Activated CD8-positive, alpha-beta T cell treated with anti-CD3 and anti-CD28 coated beads, Interleukin-2, amount 10 ng/mL, durations not matched to agents 7 days and 5 days (primary cell): ENCODE results near the gene ALPP. TPM values are rescaled to one million over a fixed set of nuclear protein-coding genes. Genes with fewer than 3 reads are reported as not detected.
A peak's percentile ranks its signal among the peaks of the same experiment; 100 is the strongest.

Experiments
- ATAC-seq: fragments of 150-1000 bp; cut with Tn5 transposase; one replicate; pipeline ENCODE4 v1.10.0; 2021; ENCODE audit warnings: moderate library complexity
- CTCF ChIA-PET: fragments of 350-600 bp; sonication (Branson Sonifier 250); formaldehyde crosslinking; loops from one replicate; lab custom pipeline; 2021; ENCODE audit warnings: antibody characterized with exemption; lab: Charles Lee
- POLR2A ChIA-PET: fragments of 350-600 bp; sonication (Branson Sonifier 250); formaldehyde crosslinking; loops from one replicate; lab custom pipeline; 2021; ENCODE audit warnings: antibody characterized with exemption; lab: Charles Lee
- DNase-seq: peaks from one replicate; pipeline ENCODE4 v3.0.0-alpha.2; 2020
- H3K27ac Mint-ChIP-seq: one replicate; pipeline ENCODE4 v1.8.0; 2021; ENCODE audit warnings: mild to moderate bottlenecking, mixed read lengths
- H3K27me3 Mint-ChIP-seq: one replicate; pipeline ENCODE4 v1.8.0; 2021; ENCODE audit warnings: low read depth, mixed read lengths
- H3K36me3 Mint-ChIP-seq: one replicate; pipeline ENCODE4 v1.8.0; 2021; ENCODE audit warnings: low read depth, mixed read lengths
- H3K4me1 Mint-ChIP-seq: one replicate; pipeline ENCODE4 v1.8.0; 2021; ENCODE audit warnings: low read depth, mixed read lengths
- H3K4me3 Mint-ChIP-seq: one replicate; pipeline ENCODE4 v1.8.0; 2021; ENCODE audit warnings: mild to moderate bottlenecking, mixed read lengths
- H3K9me3 Mint-ChIP-seq: one replicate; pipeline ENCODE4 v1.8.0; 2022; ENCODE audit warnings: mixed read lengths; ENCODE audit not compliant: insufficient read depth
- total RNA-seq, 2 experiments: library from RNA; stranded (reverse); gene quantifications; one replicate each; pipeline ENCODE4 v1.2.3, GENCODE V29; 2021

The ALPP gene
- total RNA-seq, 2 experiments from 2014 or later = not detected

GRCh38 chr2:232342635-232343565, 35.7 kb upstream of the ALPP start:
- H3K9me3 Mint-ChIP-seq = no peaks in the 10 kb centered on the region
- POLR2A ChIA-PET = interaction anchor here (0.5 kb wide), 1 partner anchor 909 kb away, joined by 3 read pairs; no protein-coding TSS in a partner anchor
- H3K36me3 Mint-ChIP-seq = no peaks in the 10 kb centered on the region
- peaks cover 2% of the 10 kb centered on the region for H3K4me1 Mint-ChIP-seq
- ATAC-seq = no peak
- DNase-seq = no peak
- peaks cover 6% of the 10 kb centered on the region for H3K27me3 Mint-ChIP-seq
- H3K4me3 Mint-ChIP-seq = no peak overlapping the region
- no peak overlapping the region for H3K27ac Mint-ChIP-seq
- CTCF ChIA-PET = interaction anchor here (0.8 kb wide), 1 partner anchor 104 kb away, joined by 3 read pairs; no protein-coding TSS in a partner anchor

GRCh38 chr2:232343821-232344220, 34.7 kb upstream of the ALPP start:
- CTCF ChIA-PET = interaction anchor here (0.8 kb wide), 1 partner anchor 103 kb away, joined by 3 read pairs; no protein-coding TSS in a partner anchor
- DNase-seq (no peak), ATAC-seq (no peak)
- no peak overlapping the region for H3K27ac Mint-ChIP-seq
- H3K27me3 Mint-ChIP-seq = peaks cover 6% of the 10 kb centered on the region
- peaks cover 2% of the 10 kb centered on the region for H3K4me1 Mint-ChIP-seq
- POLR2A ChIA-PET = no interaction called here
- no peak overlapping the region for H3K4me3 Mint-ChIP-seq
- H3K9me3 Mint-ChIP-seq = no peaks in the 10 kb centered on the region
- H3K36me3 Mint-ChIP-seq = no peaks in the 10 kb centered on the region

DNA sequence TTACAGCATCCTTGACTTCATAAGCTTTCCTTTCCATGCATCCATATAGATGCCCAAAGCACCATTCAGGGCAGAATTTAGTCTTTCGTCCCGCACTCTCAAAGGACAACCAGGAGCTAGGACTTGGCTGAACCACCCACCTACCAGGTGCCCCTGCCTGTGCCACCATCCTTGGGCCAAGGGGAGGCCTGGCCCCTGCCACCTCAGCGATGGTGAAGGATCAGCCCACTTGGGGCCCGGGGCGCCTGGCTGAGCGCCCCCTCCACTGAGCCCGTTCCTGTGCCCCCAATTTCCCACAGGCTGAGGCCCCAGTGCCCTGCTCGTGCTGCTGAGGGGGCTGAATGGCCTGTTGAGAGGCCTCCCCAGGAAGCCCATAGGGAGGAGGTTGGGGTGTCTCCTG, 33.3 kb upstream of the ALPP start:
- ChIA-PET POLR2A (no interaction called here), CTCF (interaction anchor here (1.0 to 1.1 kb wide), 2 partner anchors 416 to 446 kb away, joined by 3 read pairs; no protein-coding TSS in a partner anchor)
- no peaks in the 10 kb centered on the region for H3K9me3 Mint-ChIP-seq
- no peak for DNase-seq
- no peak overlapping the region for H3K4me3 Mint-ChIP-seq
- no peaks in the 10 kb centered on the region for H3K36me3 Mint-ChIP-seq
- H3K27ac Mint-ChIP-seq = no peak overlapping the region
- no peak for ATAC-seq
- peaks cover 6% of the 10 kb centered on the region for H3K4me1 Mint-ChIP-seq
- peaks cover 10% of the 10 kb centered on the region for H3K27me3 Mint-ChIP-seq

DNA sequence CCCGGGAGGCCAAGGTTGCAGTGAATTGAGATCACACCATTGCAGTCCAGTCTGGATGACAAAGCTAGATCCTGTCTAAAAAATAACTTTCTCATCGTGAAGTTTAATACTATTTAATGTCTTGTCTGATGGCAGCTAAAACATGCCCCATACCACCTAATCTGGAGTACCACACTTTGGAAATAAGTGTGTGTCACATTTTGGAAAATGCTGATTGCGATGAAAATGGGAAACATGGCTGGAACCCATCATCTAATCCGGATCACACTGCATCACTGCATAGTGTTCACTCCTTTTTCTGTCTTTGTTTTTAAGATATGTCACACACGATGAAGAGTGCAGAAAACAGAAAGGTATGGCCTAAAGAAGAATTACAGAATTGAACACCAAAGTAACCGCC, 31.2 kb upstream of the ALPP start:
- Mint-ChIP-seq H3K36me3 (no peaks in the 10 kb centered on the region), H3K4me1 (peaks cover 6% of the 10 kb centered on the region), H3K4me3 (no peak overlapping the region), H3K27me3 (peaks cover 19% of the 10 kb centered on the region), H3K9me3 (no peaks in the 10 kb centered on the region), H3K27ac (no peak overlapping the region)
- ChIA-PET POLR2A (no interaction called here), CTCF (no interaction called here)
- no peak for ATAC-seq
- no peak for DNase-seq

DNA sequence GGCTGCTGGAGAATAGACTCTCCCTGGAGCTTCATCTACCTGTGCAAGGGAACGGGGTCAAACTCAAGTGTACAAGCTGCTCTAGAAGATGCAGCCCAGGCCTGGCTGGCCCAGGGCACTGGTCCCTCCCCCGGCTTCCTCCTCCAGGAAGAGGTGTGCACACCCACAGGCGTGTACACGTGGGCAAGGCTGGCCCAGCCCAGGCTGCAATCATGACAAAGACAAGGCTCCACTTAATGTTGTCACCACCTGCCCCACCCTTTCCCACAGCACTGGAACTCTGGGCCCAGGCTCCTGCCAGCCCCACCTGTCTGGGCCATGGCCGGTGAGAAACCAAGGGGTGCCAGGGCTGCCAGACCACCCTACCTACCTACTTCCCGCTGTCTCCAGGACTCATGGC, 29.6 kb upstream of the ALPP start:
- ChIA-PET CTCF (interaction anchor here (1.2 kb wide), 1 partner anchor 91 kb away, joined by 3 read pairs; no protein-coding TSS in a partner anchor), POLR2A (no interaction called here)
- ATAC-seq = peak; percentile 70
- peaks cover 6% of the 10 kb centered on the region for H3K4me1 Mint-ChIP-seq
- H3K27me3 Mint-ChIP-seq = peaks cover 26% of the 10 kb centered on the region
- no peak overlapping the region for H3K27ac Mint-ChIP-seq
- no peak overlapping the region for H3K4me3 Mint-ChIP-seq
- no peaks in the 10 kb centered on the region for H3K9me3 Mint-ChIP-seq
- H3K36me3 Mint-ChIP-seq = no peaks in the 10 kb centered on the region
- peak; percentile 47 for DNase-seq

GRCh38 chr2:232349546-232349945, 29.0 kb upstream of the ALPP start:
- Mint-ChIP-seq H3K4me3 (no peak overlapping the region), H3K9me3 (no peaks in the 10 kb centered on the region), H3K27ac (no peak overlapping the region), H3K4me1 (peaks cover 6% of the 10 kb centered on the region), H3K27me3 (peaks cover 26% of the 10 kb centered on the region), H3K36me3 (no peaks in the 10 kb centered on the region)
- ChIA-PET CTCF (interaction anchor here (1.2 kb wide), 1 partner anchor 90 kb away, joined by 3 read pairs; no protein-coding TSS in a partner anchor), POLR2A (no interaction called here)
- DNase-seq = no peak
- ATAC-seq = no peak

GRCh38 chr2:232349946-232350635, 28.5 kb upstream of the ALPP start:
- ChIA-PET POLR2A (no interaction called here), CTCF (interaction anchor here (1.2 kb wide), 1 partner anchor 89 kb away, joined by 3 read pairs; no protein-coding TSS in a partner anchor)
- Mint-ChIP-seq H3K27me3 (peaks cover 23% of the 10 kb centered on the region), H3K9me3 (no peaks in the 10 kb centered on the region), H3K27ac (no peak overlapping the region), H3K4me1 (peaks cover 6% of the 10 kb centered on the region), H3K36me3 (no peaks in the 10 kb centered on the region), H3K4me3 (no peak overlapping the region)
- ATAC-seq (no peak), DNase-seq (no peak)

DNA sequence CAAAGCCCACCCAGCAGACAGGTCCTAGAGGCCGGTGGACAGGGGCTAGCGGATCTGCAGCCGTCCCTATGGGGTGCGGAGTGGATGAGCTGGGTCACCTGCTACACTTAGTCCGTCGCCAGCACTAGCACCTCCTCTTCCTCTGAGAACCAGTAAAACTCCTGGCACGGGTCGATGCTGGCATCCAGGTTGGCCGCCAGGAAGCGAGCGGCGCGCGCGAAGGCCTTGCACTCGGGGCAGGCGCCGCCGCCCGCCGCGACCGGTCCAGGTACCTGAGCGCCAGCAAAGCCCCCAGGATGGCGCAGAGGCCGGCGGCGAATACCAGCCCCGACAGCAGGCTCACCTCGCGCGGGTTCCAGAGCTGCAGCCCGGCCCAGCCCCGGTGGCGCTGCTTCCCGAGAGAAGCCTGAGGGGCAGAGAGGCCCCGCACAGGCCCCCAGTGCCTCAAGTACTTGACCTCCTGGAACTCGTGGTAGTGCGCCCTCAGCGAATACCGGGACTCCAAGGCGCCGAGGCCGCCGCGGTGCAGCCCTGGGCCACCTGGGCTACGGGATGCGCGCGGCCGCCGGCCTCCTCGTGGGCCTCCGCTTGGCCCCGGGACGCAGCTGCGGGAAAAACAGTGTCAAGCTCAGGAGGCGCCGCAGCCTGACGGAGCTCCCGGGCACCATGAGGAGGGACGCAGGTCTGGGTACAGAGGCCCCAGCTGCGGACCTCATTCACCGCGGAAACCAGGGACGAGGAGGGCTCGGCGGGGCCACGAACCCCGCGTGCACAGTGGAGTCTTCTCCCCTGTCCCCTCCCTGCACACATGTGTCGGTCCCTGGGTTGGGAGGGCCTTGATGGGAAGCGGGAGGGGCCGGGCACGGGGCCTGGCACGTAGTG, 27.5 kb upstream of the ALPP start:
- Mint-ChIP-seq H3K4me3 (no peak overlapping the region), H3K36me3 (no peaks in the 10 kb centered on the region), H3K27ac (no peak overlapping the region), H3K27me3 (peaks cover 23% of the 10 kb centered on the region), H3K9me3 (no peaks in the 10 kb centered on the region), H3K4me1 (peaks cover 6% of the 10 kb centered on the region)
- CTCF ChIA-PET = no interaction called here
- POLR2A ChIA-PET = no interaction called here
- ATAC-seq (no peak), DNase-seq (no peak)

- no peaks in the 10 kb centered on the region for H3K9me3 Mint-ChIP-seq
- no peak overlapping the region for H3K4me3 Mint-ChIP-seq
- H3K27ac Mint-ChIP-seq = no peak overlapping the region
- no peaks in the 10 kb centered on the region for H3K36me3 Mint-ChIP-seq
- peaks cover 6% of the 10 kb centered on the region for H3K4me1 Mint-ChIP-seq
- ChIA-PET POLR2A (no interaction called here), CTCF (no interaction called here)
- no peak for ATAC-seq
- no peak for DNase-seq
- H3K27me3 Mint-ChIP-seq = peaks cover 27% of the 10 kb centered on the region
Observed at GRCh38 chr2:232351686-232352510, 26.7 kb upstream of the ALPP start.

DNA sequence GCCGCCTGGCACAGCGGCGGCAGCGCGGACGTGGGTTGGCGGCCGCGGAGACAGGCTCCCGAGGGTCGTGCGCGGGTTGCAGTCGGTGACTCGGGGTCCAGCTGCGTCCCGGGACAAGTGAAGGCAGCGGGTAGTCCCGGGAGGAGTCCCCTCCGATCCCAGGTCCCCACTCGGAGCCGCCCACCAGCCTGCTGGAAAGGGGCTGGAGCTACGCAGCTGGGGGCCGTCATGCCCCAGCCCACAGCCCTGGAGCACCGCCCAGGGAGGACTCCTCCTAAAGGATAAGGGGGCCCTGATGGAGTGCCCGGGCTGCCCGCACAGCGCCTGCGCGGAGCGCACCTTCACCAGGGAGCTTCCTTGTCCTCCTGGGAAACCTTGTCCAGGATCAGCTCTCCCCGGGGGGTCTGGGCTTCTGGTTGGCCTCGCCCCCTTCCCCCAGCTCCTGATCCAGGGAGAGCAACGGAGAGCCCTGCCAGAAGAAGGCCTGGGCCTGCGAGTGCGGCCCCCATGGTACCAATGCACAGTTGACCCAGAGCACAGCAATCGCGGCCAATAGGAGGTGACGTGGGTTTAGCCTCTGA, 25.9 kb upstream of the ALPP start:
- peaks cover 6% of the 10 kb centered on the region for H3K4me1 Mint-ChIP-seq

More for the DNA sequence above, 25.9 kb upstream of the ALPP start:
- Mint-ChIP-seq H3K9me3 (no peaks in the 10 kb centered on the region), H3K4me3 (no peak overlapping the region), H3K27me3 (peaks cover 27% of the 10 kb centered on the region), H3K36me3 (no peaks in the 10 kb centered on the region), H3K27ac (no peak overlapping the region)
- POLR2A ChIA-PET = no interaction called here
- CTCF ChIA-PET = no interaction called here
- DNase-seq (no peak), ATAC-seq (no peak)
